PFSK-1 (cell line): ENCODE results near the gene MEI1.

ENCODE experiments used
- FOXP2 ChIP-seq: optimal IDR thresholded peaks from 2 replicates; pipeline ENCODE3; 2011; ENCODE audit warnings: borderline replicate concordance, control low read depth, inconsistent platforms; ENCODE audit not compliant: insufficient read depth; ENCODE audit errors: extremely low read length, extremely low read depth
- POLR2AphosphoS5 ChIP-seq: IDR thresholded peaks from 2 replicates; pipeline ENCODE4 v1.6.1; 2012; ENCODE audit warnings: low read depth, mild to moderate bottlenecking, control low read depth, low read length, moderate library complexity
- SIN3A ChIP-seq: IDR thresholded peaks from 2 replicates; pipeline ENCODE4 v1.6.1; 2012; ENCODE audit warnings: mild to moderate bottlenecking, low read length, moderate library complexity, borderline replicate concordance; ENCODE audit not compliant: insufficient read depth
- TAF1 ChIP-seq: IDR thresholded peaks from 2 replicates; pipeline ENCODE4 v1.6.1; 2012; ENCODE audit warnings: low read length, control low read depth, borderline replicate concordance; ENCODE audit not compliant: insufficient read depth
- TF ChIP-seq, protein P1 (sequence below), 2 experiments: IDR thresholded peaks; 2 replicates each; pipeline versions ENCODE4 v1.6.1 to v1.8.0; 2011 to 2012; ENCODE audit warnings: low read depth in 2 of 2, low read length in 2 of 2, control low read depth in 1 of 2, inconsistent platforms in 1 of 2, mild to moderate bottlenecking in 1 of 2, moderate library complexity in 1 of 2; ENCODE audit not compliant: insufficient read depth in 1 of 2

Gene MEI1

DNA sequence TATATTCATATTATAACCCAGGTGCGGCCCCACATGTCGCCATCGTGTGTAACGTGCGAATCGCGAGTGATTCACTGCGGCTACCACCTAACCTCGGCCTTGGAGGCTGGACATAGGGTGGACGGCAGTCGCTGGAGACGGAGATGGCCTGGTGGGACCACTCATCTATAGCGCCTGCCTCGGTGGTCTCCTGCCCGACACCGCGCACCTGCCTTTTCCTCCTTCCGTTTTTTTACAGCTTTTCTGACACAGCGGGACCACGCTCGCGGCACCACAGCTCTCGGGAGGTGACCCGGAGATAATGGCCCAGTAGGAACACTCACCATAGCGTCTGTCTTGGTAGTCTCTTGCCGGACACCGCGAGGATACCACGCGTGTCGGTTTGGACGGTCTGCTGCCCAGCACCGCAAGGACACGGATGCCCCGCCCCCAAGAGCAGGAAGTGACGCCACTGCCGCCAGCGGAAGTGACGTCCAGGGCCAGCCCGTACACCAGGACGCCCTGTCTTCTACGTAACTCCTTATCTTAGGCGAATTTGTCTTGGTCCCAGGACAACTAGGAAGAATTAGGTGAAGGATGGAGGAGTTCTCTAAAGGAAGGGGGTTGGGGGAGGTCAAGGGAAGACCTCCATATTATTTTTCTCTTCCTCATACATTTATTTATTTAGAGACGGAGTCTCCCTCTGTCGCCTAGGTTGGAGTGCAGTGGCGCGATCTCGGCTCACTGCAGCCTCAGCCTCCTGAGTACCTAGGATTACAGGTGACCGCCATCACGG, 17.1 kb upstream of the MEI1 start:
- TF ChIP-seq FOXP2, result peak; percentile 29
- no peak for TF ChIP-seq TAF1
- TF ChIP-seq, protein P1, sequence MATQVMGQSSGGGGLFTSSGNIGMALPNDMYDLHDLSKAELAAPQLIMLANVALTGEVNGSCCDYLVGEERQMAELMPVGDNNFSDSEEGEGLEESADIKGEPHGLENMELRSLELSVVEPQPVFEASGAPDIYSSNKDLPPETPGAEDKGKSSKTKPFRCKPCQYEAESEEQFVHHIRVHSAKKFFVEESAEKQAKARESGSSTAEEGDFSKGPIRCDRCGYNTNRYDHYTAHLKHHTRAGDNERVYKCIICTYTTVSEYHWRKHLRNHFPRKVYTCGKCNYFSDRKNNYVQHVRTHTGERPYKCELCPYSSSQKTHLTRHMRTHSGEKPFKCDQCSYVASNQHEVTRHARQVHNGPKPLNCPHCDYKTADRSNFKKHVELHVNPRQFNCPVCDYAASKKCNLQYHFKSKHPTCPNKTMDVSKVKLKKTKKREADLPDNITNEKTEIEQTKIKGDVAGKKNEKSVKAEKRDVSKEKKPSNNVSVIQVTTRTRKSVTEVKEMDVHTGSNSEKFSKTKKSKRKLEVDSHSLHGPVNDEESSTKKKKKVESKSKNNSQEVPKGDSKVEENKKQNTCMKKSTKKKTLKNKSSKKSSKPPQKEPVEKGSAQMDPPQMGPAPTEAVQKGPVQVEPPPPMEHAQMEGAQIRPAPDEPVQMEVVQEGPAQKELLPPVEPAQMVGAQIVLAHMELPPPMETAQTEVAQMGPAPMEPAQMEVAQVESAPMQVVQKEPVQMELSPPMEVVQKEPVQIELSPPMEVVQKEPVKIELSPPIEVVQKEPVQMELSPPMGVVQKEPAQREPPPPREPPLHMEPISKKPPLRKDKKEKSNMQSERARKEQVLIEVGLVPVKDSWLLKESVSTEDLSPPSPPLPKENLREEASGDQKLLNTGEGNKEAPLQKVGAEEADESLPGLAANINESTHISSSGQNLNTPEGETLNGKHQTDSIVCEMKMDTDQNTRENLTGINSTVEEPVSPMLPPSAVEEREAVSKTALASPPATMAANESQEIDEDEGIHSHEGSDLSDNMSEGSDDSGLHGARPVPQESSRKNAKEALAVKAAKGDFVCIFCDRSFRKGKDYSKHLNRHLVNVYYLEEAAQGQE (IDR thresholded peaks at IDR 0.05; ENCODE audit: insufficient read depth in 1 of 2, low read depth in 2 of 2, low read length in 2 of 2), result no peak
- 0 out of 2 replicates have a peak, but pooled peaks have one; percentile 31 for TF ChIP-seq POLR2AphosphoS5

DNA sequence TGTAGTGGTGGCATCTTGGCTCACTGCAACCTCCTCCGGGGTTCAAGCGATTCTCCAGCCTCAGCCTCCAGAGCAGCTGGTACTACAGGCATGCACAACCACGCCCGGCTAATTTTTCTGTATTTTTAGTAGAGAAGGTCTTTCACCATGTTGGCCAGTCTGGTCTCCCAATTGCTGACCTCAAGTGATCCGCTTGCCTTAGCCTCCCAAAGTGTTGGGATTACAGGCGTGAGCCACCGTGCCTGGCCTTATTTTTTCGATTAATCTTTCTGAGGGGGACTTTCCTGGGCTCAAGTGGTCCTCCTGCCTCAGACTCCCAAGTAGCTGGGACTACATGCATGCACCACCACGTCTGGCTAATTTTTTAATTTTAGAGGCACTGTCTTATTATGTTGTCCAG, 16.3 kb upstream of the MEI1 start:
- TF ChIP-seq SIN3A, result no peak
- no peak for TF ChIP-seq TAF1
- TF ChIP-seq POLR2AphosphoS5, result no peak
- no peak for TF ChIP-seq FOXP2
- TF ChIP-seq, protein P1 (IDR thresholded peaks at IDR 0.05; ENCODE audit: insufficient read depth in 1 of 2, low read depth in 2 of 2, low read length in 2 of 2), result no peak

DNA sequence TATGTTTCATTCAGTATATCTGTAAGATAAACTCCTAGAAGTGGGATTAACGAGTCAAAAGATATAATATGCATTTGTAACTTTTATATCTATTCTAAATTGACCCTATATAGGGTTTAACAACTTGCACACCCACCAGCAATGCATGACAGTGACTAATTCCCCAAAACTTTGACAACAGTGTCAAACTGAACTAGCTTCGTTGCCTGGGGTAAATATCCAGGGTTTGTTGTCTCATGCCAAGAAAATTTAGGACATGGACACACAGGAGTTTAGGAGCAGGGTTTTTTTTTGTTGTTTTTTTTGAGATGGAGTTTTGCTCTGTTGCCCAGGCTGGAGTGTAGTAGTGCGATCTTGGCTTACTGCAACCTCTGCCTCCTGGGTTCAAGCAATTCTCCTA, 15.7 kb upstream of the MEI1 start:
- TF ChIP-seq SIN3A (no peak), POLR2AphosphoS5 (no peak), TAF1 (no peak), FOXP2 (no peak)
- TF ChIP-seq, protein P1 (IDR thresholded peaks at IDR 0.05; ENCODE audit: insufficient read depth in 1 of 2, low read depth in 2 of 2, low read length in 2 of 2), result no peak

DNA sequence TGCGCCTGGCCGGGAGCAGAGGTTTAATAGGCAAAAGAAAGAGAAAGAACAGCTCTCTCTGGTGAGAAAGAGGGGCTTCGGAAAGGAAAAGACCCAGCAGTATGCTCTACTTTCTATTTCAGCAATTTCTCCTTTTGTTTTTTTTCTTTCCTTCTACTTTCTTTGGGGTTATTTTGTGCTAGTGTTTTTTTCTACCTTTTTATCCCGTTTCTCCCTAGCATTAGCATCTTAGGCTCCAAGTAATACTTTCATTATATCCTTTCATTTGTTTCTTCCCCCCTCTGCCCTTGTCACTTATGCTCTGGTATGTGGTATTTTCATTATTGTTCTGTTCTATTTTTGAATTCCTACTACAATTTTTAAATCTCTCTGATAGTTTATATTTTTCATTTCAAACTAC, 15.1 kb upstream of the MEI1 start:
- TF ChIP-seq, protein P1 (IDR thresholded peaks at IDR 0.05; ENCODE audit: insufficient read depth in 1 of 2, low read depth in 2 of 2, low read length in 2 of 2), result no peak
- TF ChIP-seq SIN3A (no peak), TAF1 (no peak), FOXP2 (no peak), POLR2AphosphoS5 (no peak)
